GM12878 (cell line): Measurements from ENCODE around the gene SEC24C. TPM values are rescaled to one million over a fixed set of nuclear protein-coding genes. Genes with fewer than 3 reads are reported as not detected.

Experiments used
- ATAC-seq: fragments of 200-7000 bp; cut with Tn5 transposase; 3 replicates; pipeline ENCODE4 v1.9.1; 2020; ENCODE audit warnings: mild to moderate bottlenecking, moderate library complexity
- BruUV-seq: library from RNA; stranded (reverse); fragments of 400-500 nt; replicated peaks from 2 replicates; lab custom pipeline; 2021; lab: Mats Ljungman, UMichigan
- CTCF ChIA-PET: fragments of 300-600 bp; sonication (Branson Sonifier 250); formaldehyde crosslinking; extraction: SDS; loops from one replicate; lab custom pipeline; 2021; ENCODE audit warnings: inconsistent platforms; lab: Yijun Ruan, JAX
- POLR2A ChIA-PET: fragments of 350-600 bp; formaldehyde crosslinking; extraction: SDS; loops from one replicate; lab custom pipeline; 2021; ENCODE audit warnings: inconsistent platforms; lab: Charles Lee
- RAD21 ChIA-PET: fragments of 300-600 bp; sonication (Branson Sonifier 250); formaldehyde crosslinking; loops from one replicate; lab custom pipeline; 2023; ENCODE audit warnings: antibody characterized with exemption; ENCODE audit not compliant: unreplicated experiment; lab: Charles Lee
- SMC1A ChIA-PET: fragments of 300-600 bp; sonication (Branson Sonifier 250); formaldehyde crosslinking; loops from one replicate; lab custom pipeline; 2023; ENCODE audit not compliant: unreplicated experiment, uncharacterized antibody; lab: Charles Lee
- DNase-seq: peaks from one replicate; pipeline ENCODE4 v3.0.0-alpha.2; 2011; ENCODE audit warnings: low read depth, low spot score
- FAIRE-seq: peaks from 3 replicates; lab custom pipeline; 2011; peaks lifted over from hg19 to GRCh38; lab: Jason Lieb, UNC
- H2AFZ ChIP-seq: 2 replicates; pipeline ENCODE4 v1.6.0; 2011; ENCODE audit warnings: low read depth, low read length, control low read depth; ENCODE audit not compliant: control insufficient read depth
- H3K27ac ChIP-seq: 2 replicates; pipeline ENCODE4 v1.5.1; 2011; ENCODE audit warnings: control low read depth; ENCODE audit not compliant: control insufficient read depth, insufficient read depth
- H3K27me3 ChIP-seq, 2 experiments: replicated peaks in 1 of 2; 2 replicates each; pipeline versions ENCODE4 v1.6.0 to v1.6.1; 2011; ENCODE audit warnings: low read length in 1 of 2; ENCODE audit not compliant: control insufficient read depth in 2 of 2, insufficient read depth in 2 of 2
- H3K36me3 ChIP-seq, 2 experiments: 2 replicates each; pipeline ENCODE4 v1.5.1; 2011; ENCODE audit warnings: low read length in 1 of 2; ENCODE audit not compliant: control insufficient read depth in 2 of 2, insufficient read depth in 2 of 2
- H3K4me1 ChIP-seq: 2 replicates; pipeline ENCODE4 v1.6.1; 2011; ENCODE audit warnings: mild to moderate bottlenecking, low read length, moderate library complexity, mixed read lengths; ENCODE audit not compliant: control insufficient read depth, insufficient read depth
- H3K4me2 ChIP-seq: 2 replicates; pipeline ENCODE4 v1.6.0; 2011; ENCODE audit warnings: control low read depth; ENCODE audit not compliant: control insufficient read depth, insufficient read depth
- H3K4me3 ChIP-seq: fragments of 200-600 bp; sonication (generic); 2 replicates; pipeline ENCODE4 v1.5.1; 2016
- H3K79me2 ChIP-seq: 2 replicates; pipeline ENCODE4 v1.6.0; 2011; ENCODE audit warnings: low read length; ENCODE audit not compliant: control insufficient read depth, insufficient read depth
- H3K9ac ChIP-seq: 2 replicates; pipeline ENCODE4 v1.8.0; 2011; ENCODE audit warnings: low read length, control low read depth, mixed read lengths; ENCODE audit not compliant: control insufficient read depth, insufficient read depth
- H3K9me3 ChIP-seq: replicated peaks from 3 replicates; pipeline ENCODE4 v1.5.1; 2011; ENCODE audit warnings: mild to moderate bottlenecking, low read length; ENCODE audit not compliant: control insufficient read depth, insufficient read depth
- H4K20me1 ChIP-seq: 2 replicates; pipeline ENCODE4 v1.6.0; 2011; ENCODE audit not compliant: control insufficient read depth, insufficient read depth
- CREB1 ChIP-seq: IDR thresholded peaks from 2 replicates; pipeline ENCODE4 v1.6.1; 2012; ENCODE audit warnings: low read depth, mild to moderate bottlenecking, inconsistent platforms
- CREM ChIP-seq: IDR thresholded peaks from 2 replicates; pipeline ENCODE4 v1.6.1; 2014; ENCODE audit warnings: antibody characterized with exemption, low read depth
- IKZF1 ChIP-seq: fragments of 450-650 bp; conservative IDR thresholded peaks from 2 replicates; pipeline ENCODE4 v1.6.1; 2017; ENCODE audit warnings: antibody characterized with exemption, mild to moderate bottlenecking
- MAX ChIP-seq: IDR thresholded peaks from 2 replicates; pipeline ENCODE4 v1.6.1; 2012; ENCODE audit warnings: low read depth, low read length, improper control_type of control experiment
- NBN ChIP-seq: fragments of 450-650 bp; IDR thresholded peaks from 2 replicates; pipeline ENCODE4 v1.6.1; 2016
- NFIC ChIP-seq: IDR thresholded peaks from 2 replicates; pipeline ENCODE4 v1.6.1; 2012; ENCODE audit warnings: low read depth, mild to moderate bottlenecking, inconsistent platforms, low read length, moderate library complexity
- RB1 ChIP-seq: fragments of 450-650 bp; formaldehyde crosslinking; IDR thresholded peaks from 2 replicates; pipeline ENCODE4 v1.6.1; 2017; ENCODE audit warnings: mild to moderate bottlenecking, borderline replicate concordance
- REST ChIP-seq: IDR thresholded peaks from 2 replicates; pipeline ENCODE4 v1.6.1; 2012; ENCODE audit warnings: mild to moderate bottlenecking, low read depth, low read length
- ZBED1 ChIP-seq: IDR thresholded peaks from 2 replicates; pipeline ENCODE4 v1.6.1; 2016; ENCODE audit warnings: borderline replicate concordance
- ZNF24 ChIP-seq: fragments of 450-650 bp; IDR thresholded peaks from 2 replicates; pipeline ENCODE4 v1.6.1; 2017; ENCODE audit warnings: antibody characterized with exemption, mild to moderate bottlenecking
- WGBS: methylation state at CpG from one replicate; pipeline ENCODE4 v1.1.6; 2016; ENCODE audit warnings: low lambda C conversion rate; ENCODE audit not compliant: insufficient replicate concordance, insufficient coverage; ENCODE audit errors: missing lambda C conversion rate; 5-methylcytosine and 5-hydroxymethylcytosine counted together
- in situ Hi-C: fragments of 300-500 bp; cut with MboI; formaldehyde crosslinking; loops from 9 replicates; pipeline ENCODE4 v1.14.3; 2018; ENCODE audit warnings: mixed read lengths
- intact Hi-C: fragments of 100-400 bp; cut with micrococcal nuclease; formaldehyde crosslinking; loops from one replicate; pipeline ENCODE4 v1.14.2; 2022; ENCODE audit not compliant: unreplicated experiment
- polyA plus RNA-seq, 11 experiments: library from polyadenylated mRNA; depleted of rRNA in 4 of 11; unstranded in 6 of 11; stranded (reverse) in 5 of 11; fragments of >200 nt; fragmentation: Nextera tagmentation in 4 of 11; fragmentation: Illumina TruSeq in 1 of 11; extraction: Ambion mirVana in 4 of 11; extraction: Trizol in 1 of 11; gene quantifications; 1 replicate in 1 of 11; 2 replicates in 10 of 11; pipeline versions ENCODE4 v1.2.1 to v1.2.3, GENCODE V29; 2011 to 2016; ENCODE audit warnings: inconsistent platforms in 2 of 11, missing spikeins in 2 of 11, low read depth in 1 of 11
- total RNA-seq, 4 experiments: library from RNA; depleted of rRNA in 3 of 4; stranded (reverse); fragments of >200 nt in 3 of 4; fragmentation: Illumina TruSeq in 1 of 4; extraction: Trizol in 1 of 4; gene quantifications; 2 replicates each; pipeline versions ENCODE4 v1.2.1 to v1.2.3, GENCODE V29; 2013 to 2021
- TF ChIP-seq, protein P1 (sequence below): IDR thresholded peaks from 2 replicates; pipeline ENCODE4 v1.6.1; 2011; ENCODE audit warnings: low read depth, mild to moderate bottlenecking, low read length, moderate library complexity, borderline replicate concordance; ENCODE audit errors: extremely low read depth
- TF ChIP-seq, protein P2 (sequence below): IDR thresholded peaks from 2 replicates; pipeline ENCODE4 v1.6.1; 2011; ENCODE audit warnings: low read depth, low read length, improper control_type of control experiment, borderline replicate concordance
- TF ChIP-seq, protein P3 (sequence below): fragments of 450-650 bp; formaldehyde crosslinking; IDR thresholded peaks from 2 replicates; pipeline ENCODE4 v1.4.0; 2020; ENCODE audit warnings: mild to moderate bottlenecking, moderate library complexity

SEC24C gene
- total and polyA plus RNA-seq, 10 of the 15 experiments (the other 5 are each of a cell fraction or from before 2014, with no cell fraction given): 12.7 to 117 (median 73.8) TPM

DNA sequence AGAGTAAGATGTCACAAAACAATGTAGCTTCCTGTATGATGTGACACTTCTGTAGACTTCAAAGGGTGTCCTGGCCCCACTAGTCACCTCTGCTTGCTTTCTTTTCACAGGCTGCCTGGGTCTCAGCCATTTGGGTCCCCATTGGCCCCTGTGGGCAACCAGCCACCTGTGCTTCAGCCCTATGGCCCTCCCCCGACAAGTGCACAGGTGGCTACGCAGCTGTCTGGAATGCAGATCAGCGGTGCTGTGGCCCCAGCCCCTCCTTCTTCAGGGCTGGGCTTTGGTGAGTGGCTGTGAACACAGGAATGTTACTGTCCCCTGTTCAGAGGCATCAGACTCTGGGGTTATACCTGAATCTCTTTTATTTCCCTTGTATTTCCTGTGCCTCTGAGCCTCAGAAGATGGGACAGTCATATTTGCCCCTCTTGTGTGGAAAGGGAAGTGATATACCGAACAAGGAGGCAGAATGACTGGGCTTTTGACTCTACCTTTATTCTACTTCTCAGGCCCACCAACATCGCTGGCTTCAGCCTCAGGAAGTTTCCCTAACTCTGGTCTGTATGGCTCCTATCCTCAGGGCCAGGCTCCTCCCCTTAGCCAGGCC lies 15.4 kb downstream of the SEC24C start:
- Histone ChIP-seq H3K4me3 (no peak overlapping the region), H4K20me1 (peaks cover 3% of the 10 kb centered on the region; the same call in 1 of the 2 replicates), H3K27me3 (no peaks in the 10 kb centered on the region), H3K27ac (peak overlapping the region; percentile 84), H2AFZ (no peak overlapping the region), H3K9ac (peak overlapping the region; percentile 50), H3K4me1 (peaks cover 55% of the 10 kb centered on the region), H3K4me2 (peak overlapping the region; percentile 72), H3K36me3 (peaks cover 23 to 43% of the 10 kb centered on the region in 2 experiments), H3K79me2 (peaks cover 15% of the 10 kb centered on the region), H3K9me3 (no peaks in the 10 kb centered on the region)
- 60% methylated on average over 5 of the region's 5 CpGs for WGBS
- SMC1A ChIA-PET: interaction anchor here (0.7 to 4.4 kb wide), 12 partner anchors 11 to 315 kb away, joined by 3 to 46 read pairs (median 5); partner anchors contain the start of genes CHCHD1 and ZSWIM8
- POLR2A ChIA-PET: interaction anchor here (0.6 to 6.9 kb wide), 11 partner anchors 12 to 109 kb away, joined by 4 to 63 read pairs (median 6); partner anchors contain the start of genes CHCHD1 and SEC24C
- DNase-seq (no peak), ATAC-seq (peak; percentile 76), FAIRE-seq (no peak)
- in situ Hi-C loops (no loop called here), intact Hi-C loops (loop anchor here (2.0 kb wide), 1 partner anchor 15 kb away; the partner anchor contains the start of gene SEC24C)
- no TSS peak for BruUV-seq
- RAD21 ChIA-PET: interaction anchor here (0.9 to 5.0 kb wide), 8 partner anchors 9 to 109 kb away, joined by 3 to 52 read pairs (median 10); partner anchors contain the start of genes CHCHD1 and SEC24C
- CTCF ChIA-PET: interaction anchor here (0.8 to 3.4 kb wide), 9 partner anchors 7 to 27 kb away, joined by 3 to 20 read pairs (median 6); partner anchors contain the start of genes CHCHD1 and SEC24C
- TF ChIP-seq REST: no peak
- TF ChIP-seq CREB1: no peak; the same call in 1 of the 2 replicates
- TF ChIP-seq CREM: peak; percentile 42; the same call in 1 of the 2 replicates
- TF ChIP-seq RB1: no peak
- no peak for TF ChIP-seq IKZF1
- no peak for TF ChIP-seq ZNF24
- TF ChIP-seq MAX: no peak
- TF ChIP-seq, protein P1, sequence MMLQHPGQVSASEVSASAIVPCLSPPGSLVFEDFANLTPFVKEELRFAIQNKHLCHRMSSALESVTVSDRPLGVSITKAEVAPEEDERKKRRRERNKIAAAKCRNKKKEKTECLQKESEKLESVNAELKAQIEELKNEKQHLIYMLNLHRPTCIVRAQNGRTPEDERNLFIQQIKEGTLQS: no peak
- 0 out of 2 replicates have a peak, but pooled peaks have one; percentile 12 for TF ChIP-seq NBN
- no peak for TF ChIP-seq NFIC
- TF ChIP-seq, protein P2, sequence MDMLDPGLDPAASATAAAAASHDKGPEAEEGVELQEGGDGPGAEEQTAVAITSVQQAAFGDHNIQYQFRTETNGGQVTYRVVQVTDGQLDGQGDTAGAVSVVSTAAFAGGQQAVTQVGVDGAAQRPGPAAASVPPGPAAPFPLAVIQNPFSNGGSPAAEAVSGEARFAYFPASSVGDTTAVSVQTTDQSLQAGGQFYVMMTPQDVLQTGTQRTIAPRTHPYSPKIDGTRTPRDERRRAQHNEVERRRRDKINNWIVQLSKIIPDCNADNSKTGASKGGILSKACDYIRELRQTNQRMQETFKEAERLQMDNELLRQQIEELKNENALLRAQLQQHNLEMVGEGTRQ: no peak
- no peak for TF ChIP-seq ZBED1
- TF ChIP-seq, protein P3, sequence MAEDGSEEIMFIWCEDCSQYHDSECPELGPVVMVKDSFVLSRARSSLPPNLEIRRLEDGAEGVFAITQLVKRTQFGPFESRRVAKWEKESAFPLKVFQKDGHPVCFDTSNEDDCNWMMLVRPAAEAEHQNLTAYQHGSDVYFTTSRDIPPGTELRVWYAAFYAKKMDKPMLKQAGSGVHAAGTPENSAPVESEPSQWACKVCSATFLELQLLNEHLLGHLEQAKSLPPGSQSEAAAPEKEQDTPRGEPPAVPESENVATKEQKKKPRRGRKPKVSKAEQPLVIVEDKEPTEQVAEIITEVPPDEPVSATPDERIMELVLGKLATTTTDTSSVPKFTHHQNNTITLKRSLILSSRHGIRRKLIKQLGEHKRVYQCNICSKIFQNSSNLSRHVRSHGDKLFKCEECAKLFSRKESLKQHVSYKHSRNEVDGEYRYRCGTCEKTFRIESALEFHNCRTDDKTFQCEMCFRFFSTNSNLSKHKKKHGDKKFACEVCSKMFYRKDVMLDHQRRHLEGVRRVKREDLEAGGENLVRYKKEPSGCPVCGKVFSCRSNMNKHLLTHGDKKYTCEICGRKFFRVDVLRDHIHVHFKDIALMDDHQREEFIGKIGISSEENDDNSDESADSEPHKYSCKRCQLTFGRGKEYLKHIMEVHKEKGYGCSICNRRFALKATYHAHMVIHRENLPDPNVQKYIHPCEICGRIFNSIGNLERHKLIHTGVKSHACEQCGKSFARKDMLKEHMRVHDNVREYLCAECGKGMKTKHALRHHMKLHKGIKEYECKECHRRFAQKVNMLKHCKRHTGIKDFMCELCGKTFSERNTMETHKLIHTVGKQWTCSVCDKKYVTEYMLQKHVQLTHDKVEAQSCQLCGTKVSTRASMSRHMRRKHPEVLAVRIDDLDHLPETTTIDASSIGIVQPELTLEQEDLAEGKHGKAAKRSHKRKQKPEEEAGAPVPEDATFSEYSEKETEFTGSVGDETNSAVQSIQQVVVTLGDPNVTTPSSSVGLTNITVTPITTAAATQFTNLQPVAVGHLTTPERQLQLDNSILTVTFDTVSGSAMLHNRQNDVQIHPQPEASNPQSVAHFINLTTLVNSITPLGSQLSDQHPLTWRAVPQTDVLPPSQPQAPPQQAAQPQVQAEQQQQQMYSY (CRISPR knock-in tag): no peak
